HL-60/S4 treated with retinoic acid at 250 ng/mL for 4 days and 3 days (cell line): ENCODE results near the gene TRIM58.

Source experiments
- in situ Hi-C: fragments of 300-500 bp; cut with MboI; formaldehyde crosslinking; loops from 2 replicates; pipeline ENCODE4 v1.7.0; 2022; ENCODE audit warnings: low sequenced_read_pairs

The TRIM58 gene

DNA sequence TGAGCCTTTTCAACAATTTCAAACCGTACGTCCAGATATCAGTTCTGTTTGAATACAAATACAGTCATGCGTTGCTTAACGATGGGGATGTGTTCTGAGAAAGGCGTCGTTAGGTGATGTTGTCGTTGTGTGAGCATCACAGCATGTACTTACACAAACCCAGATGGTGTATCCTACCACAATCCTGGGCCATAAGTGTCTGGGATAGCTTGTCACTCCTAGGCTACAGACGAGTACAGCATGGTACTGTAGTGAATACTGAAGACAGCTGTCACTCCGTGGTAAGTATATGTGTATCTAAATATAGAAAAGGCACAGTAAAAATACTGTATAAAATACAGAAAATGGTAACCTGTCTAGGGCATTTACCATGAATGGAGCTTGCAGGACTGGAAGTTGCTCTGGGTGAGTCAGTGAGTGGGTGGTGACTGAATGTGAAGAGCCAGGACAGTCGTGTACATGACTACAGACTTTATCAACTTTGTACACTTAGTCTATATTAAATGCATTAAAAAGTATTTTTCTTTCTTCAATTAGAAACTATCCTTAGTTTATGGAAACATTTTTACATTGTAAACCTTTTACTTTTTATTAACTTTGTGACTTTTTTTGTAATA is 27.9 kb downstream of the TRIM58 start:
- in situ Hi-C loops, result no loop called here

DNA sequence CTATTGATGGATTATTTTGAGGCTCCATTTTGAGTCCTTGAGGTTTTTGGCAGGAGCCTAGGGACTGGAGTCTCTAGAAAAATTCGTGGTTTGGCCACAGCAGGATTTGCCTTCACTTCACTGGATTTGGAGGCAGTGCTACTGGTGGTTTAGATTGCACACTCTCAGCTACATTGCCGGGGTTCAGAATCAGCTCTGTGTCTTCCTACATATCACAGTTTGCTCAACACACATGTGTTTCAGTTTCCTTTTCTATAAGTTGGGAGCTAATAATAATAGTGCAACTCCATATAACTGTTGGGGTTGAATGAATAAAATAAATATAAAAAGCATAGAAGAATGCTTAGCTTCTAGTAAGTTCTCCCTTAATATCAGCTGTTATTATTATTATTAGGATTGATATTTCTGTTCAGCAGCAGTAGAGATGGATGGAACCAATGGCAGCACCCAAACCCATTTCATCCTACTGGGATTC is 38.2 kb downstream of the TRIM58 start, which contains the start of gene OR2W3:
OR2W3 (plus strand) TSS at position 425 of the 475 bp plus-strand sequence; CDS start at position 425, 0 bp downstream.
- in situ Hi-C loops, result no loop called here

DNA sequence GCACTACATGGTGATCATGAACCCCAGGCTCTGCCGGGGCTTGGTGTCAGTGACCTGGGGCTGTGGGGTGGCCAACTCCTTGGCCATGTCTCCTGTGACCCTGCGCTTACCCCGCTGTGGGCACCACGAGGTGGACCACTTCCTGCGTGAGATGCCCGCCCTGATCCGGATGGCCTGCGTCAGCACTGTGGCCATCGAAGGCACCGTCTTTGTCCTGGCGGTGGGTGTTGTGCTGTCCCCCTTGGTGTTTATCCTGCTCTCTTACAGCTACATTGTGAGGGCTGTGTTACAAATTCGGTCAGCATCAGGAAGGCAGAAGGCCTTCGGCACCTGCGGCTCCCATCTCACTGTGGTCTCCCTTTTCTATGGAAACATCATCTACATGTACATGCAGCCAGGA is 39.0 kb downstream of the TRIM58 start:
- in situ Hi-C loops, result no loop called here

DNA sequence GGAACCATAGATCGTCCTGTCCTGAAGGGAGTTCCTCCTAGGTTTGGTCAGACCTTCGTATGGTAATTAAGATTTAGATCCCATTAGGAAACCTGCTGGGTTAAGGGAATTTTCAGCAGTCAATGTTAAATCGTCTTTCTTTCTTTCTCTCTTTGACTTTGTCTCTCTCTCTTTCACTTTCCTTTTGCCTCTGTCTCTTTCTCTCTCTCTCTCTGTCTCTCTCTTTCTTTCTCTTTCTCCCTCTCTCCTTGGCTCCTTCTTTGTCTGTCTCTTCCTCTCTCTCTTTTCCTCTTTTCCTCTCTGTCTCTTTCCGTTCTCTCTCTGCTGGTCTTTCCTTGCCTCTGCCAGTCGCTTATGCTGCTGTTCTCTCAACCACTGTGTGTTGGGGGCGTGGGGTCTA is 47.1 kb downstream of the TRIM58 start:
- in situ Hi-C loops, result no loop called here

DNA sequence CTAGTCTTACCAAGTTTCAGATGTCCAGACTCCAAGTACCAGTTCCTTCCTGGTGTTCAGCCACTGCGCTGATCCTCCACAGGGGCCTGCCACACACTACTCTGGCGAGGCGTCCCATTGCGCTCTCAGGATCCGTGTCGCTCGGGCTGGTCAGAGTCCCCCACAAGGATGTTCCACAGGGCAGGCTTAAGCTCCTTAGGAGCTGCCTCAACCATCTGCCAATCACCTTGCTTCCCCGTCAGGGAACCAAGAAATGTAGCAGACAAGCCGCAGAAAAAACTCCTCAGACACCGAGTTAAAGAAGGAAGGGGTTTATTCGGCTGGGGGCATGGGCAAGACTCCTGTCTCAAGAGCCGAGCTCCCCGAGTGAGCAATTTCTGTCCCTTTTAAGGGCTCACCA is 48.2 kb downstream of the TRIM58 start:
- in situ Hi-C loops, result no loop called here

DNA sequence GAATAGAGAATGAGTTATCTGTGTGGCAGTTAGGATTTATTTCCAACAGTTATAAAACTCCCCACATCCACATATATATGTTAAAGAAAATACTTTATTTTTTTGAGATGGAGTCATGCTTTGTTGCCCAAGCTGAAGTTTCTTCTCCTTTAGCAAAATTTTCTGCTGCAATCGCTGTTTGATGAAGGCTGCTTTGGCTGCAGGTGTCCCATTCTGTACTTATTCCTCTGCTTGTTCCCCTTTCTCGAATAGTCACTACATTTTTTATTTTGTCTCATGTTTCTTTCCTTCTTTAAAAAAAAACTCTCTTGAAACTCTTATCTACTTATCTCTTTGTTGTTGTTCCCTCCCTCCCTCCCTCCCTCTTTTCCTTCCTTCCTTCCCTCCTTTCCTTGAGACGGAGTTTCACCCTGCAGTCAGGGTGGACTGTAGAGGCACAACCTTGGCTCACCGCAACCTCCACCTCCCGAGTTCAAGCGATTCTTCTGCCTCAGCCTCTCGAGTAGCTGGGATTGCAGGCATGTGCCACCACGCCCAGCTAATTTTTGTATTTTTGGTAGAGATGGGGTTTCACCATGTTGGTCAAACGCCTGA is 49.0 kb downstream of the TRIM58 start:
- in situ Hi-C loops, result no loop called here

DNA sequence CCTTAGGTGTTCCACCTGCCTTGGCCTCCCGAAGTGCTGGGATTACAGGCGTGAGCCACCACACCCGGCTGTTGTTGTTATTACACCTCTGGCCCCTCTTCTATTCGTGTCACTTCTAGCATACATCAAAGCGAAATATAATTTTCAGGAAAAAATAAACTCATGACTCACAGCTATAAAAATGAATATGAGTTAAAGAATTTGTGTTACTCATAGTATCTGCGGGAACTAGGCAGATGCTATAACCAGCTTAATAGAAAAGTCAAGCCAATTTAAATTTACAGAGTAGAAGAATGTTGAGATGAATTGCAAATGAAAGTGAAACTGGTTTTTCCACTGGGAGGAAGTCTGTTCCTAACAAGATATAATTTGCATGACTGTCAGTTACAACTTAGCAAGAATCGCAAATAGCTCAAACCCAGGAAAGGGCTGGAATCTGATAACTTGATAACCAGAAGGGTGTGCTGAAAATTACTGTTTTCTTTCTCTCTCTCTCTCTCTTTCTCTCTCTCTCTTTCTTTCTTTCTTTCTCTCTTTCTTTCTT is 49.6 kb downstream of the TRIM58 start:
- in situ Hi-C loops, result no loop called here

DNA sequence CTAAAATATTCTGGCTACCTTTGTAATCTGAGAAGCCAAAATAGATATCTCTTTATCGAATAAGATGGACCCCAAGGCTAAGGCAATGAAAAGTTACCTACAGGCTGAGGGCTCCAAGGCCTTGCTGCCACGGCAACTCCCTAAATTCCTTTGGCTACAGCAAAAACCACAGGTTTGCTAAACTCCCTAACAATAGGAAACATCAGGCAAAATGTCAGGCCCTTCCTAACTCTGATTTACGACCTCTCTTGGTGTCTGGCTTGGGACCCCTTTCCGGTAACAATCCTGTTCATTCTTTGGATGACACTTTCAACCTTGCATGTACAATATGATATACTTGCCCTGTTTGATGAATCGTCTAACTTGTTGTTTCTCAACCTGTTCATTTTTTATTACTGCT is 51.8 kb downstream of the TRIM58 start:
- in situ Hi-C loops, result no loop called here

DNA sequence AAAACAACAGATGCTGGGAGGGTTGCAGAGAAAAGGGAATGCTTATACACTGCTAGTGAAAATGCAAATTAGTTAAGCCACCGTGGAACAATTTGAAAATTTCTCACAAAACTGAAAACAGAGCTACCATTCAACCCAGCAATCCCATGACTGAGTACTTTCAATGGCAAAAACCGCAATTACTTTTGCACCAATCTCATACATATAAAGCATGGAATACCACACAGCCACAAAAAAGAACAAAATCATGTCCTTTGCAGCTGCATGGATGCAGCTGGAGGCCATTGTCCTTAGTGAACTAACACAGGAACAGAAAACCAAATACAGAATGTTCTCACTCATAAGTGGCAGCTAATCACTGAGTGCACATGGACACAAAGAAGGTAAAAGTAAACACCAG is 56.8 kb downstream of the TRIM58 start:
- in situ Hi-C loops, result no loop called here

DNA sequence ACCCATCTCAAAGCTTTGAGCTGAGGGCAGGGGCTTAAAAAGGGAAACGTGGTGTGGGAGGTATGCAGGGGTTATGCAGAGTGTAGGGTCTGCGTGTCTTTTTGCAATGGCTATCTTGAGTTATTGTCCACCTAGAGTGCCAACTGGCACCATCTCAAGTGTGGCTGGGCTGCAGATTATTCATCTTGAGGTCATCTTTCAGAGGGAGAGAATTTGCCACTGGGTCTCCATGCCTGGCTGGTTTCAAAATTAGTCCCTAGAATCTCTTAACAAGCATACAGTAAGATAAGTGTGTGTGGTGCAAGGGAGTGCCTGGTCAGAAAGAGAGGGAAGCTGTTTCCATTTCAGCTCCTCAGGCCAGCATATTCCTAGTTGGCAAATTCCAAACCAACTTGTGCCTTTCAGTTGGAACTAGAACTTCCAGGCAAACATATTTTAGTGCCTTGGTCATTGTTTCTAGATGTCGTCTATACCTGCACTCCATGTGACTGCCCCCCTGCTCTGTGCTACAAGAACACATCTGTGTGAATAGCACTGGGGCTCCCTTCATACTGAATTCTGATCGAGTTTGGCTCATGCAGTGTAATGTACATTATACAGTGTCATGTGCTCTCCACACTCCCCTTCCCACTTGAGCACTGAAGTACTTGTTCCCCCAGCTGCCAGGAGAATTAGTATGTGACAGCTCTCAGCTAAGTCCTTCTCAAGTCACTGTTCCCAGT is 58.1 kb downstream of the TRIM58 start:
- in situ Hi-C loops, result no loop called here

DNA sequence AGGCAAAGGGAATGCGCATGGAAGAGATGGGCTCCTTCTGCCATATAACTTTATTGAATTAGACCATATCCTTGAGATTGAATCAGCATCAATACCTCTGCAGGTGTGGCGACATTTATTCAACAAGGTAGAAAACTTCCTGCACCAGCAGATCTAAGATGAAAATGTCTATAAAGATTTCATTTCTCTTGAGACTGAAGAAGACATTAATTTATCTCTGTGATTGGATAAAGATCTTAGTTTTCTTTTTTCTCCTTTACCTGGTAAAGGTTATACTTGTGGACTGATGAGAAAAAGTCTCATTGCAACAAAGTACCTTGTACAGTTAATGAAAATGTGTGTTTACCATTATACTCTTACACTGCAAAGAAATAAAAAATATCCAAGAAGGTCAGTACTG is 63.0 kb downstream of the TRIM58 start, which contains the start of gene OR2T8:
OR2T8 (plus strand) TSS at position 301 of the 400 bp plus-strand sequence. CDS start 766 bp downstream, outside the sequence.
- in situ Hi-C loops, result no loop called here

DNA sequence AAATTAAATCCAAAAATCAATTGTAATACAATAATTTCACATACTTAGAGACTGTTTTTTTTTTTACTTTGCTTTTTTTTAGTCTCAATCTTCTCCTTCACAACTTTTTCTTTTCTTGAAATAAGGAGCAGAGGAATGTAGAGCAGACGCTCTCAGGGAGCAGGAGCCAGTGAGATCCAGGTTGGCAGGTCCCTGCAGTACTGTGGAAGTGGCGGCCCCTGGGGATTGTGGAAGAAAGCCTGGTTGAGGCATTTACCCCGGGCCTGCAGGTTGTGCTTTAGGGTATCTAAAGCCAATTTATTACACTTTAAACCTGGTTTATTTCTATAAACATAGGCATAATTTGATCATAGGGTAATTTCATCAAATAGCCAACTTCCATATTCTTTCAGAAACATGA is 67.0 kb downstream of the TRIM58 start:
- in situ Hi-C loops, result no loop called here

DNA sequence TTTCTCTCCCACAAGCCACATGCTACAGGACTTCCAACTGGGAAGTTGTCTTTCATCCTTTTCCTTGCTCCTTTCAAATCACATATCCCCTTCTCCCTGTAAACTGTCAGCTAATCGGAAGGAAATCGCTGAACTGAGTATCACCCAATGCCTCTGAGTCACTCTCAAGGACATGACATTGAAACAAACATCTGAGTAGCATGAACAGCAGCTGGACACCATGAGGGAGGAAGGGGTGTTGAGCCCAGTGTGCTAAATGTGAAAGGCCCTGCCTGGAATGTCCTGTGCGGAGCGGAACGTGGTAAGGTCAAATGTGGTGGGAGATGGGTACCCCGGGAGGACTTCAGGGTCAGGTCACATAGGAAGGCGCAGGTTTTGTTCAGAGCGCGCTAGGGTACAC is 67.9 kb downstream of the TRIM58 start, which contains the start of gene OR2AJ1:
OR2AJ1 (plus strand) TSS at position 22 of the 400 bp plus-strand sequence. CDS start 8,880 bp downstream, outside the sequence.
- in situ Hi-C loops, result no loop called here
